Measurements from ENCODE around the gene TPP1.

TPP1 gene

GRCh38 chr11:6584528-6584927 lies 34.7 kb downstream of the TPP1 start:
- H3K79me2 ChIP-seq, result no peaks in the 10 kb centered on the region
- no peak overlapping the region for H2AFZ ChIP-seq
- H3K4me1 ChIP-seq, result peaks cover 18% of the 10 kb centered on the region
- H3K27ac ChIP-seq, result no peak overlapping the region
- no peaks in the 10 kb centered on the region for H3K27me3 ChIP-seq (ENCODE audit: control insufficient read depth, insufficient read depth, low read length)
- H3K36me3 ChIP-seq (ENCODE audit: control insufficient read depth, insufficient read depth, low read length), result no peaks in the 10 kb centered on the region
- H3K4me2 ChIP-seq (ENCODE audit: low read length), result no peak overlapping the region
- TF ChIP-seq CTCF (IDR thresholded peaks at IDR 0.05), result no peak
- H3K4me3 ChIP-seq (ENCODE audit: low read depth, low read length), result no peak overlapping the region
- H3K9ac ChIP-seq, result no peak overlapping the region
- H3K9me3 ChIP-seq (ENCODE audit: control insufficient read depth, low read length), result no peaks in the 10 kb centered on the region

GRCh38 chr11:6583584-6583983 lies 35.6 kb downstream of the TPP1 start:
- H3K4me3 ChIP-seq (ENCODE audit: low read depth, low read length), result no peak overlapping the region
- no peaks in the 10 kb centered on the region for H3K9me3 ChIP-seq (ENCODE audit: control insufficient read depth, low read length)
- TF ChIP-seq CTCF (IDR thresholded peaks at IDR 0.05), result no peak
- no peak overlapping the region for H3K27ac ChIP-seq
- no peak overlapping the region for H3K9ac ChIP-seq
- H3K27me3 ChIP-seq (ENCODE audit: control insufficient read depth, insufficient read depth, low read length), result no peaks in the 10 kb centered on the region
- no peak overlapping the region for H2AFZ ChIP-seq
- H3K36me3 ChIP-seq (ENCODE audit: control insufficient read depth, insufficient read depth, low read length), result no peaks in the 10 kb centered on the region
- no peaks in the 10 kb centered on the region for H3K79me2 ChIP-seq
- H3K4me2 ChIP-seq (ENCODE audit: low read length), result no peak overlapping the region
- peaks cover 18% of the 10 kb centered on the region for H3K4me1 ChIP-seq

GRCh38 chr11:6579681-6580080 lies 39.5 kb downstream of the TPP1 start:
- Histone ChIP-seq H3K9me3 (ENCODE audit: control insufficient read depth, low read length) (no peaks in the 10 kb centered on the region), H3K27me3 (ENCODE audit: control insufficient read depth, insufficient read depth, low read length) (no peaks in the 10 kb centered on the region), H3K4me2 (ENCODE audit: low read length) (no peak overlapping the region), H2AFZ (no peak overlapping the region), H3K4me1 (peaks cover 6% of the 10 kb centered on the region), H3K36me3 (ENCODE audit: control insufficient read depth, insufficient read depth, low read length) (no peaks in the 10 kb centered on the region), H3K4me3 (ENCODE audit: low read depth, low read length) (no peak overlapping the region), H3K9ac (no peak overlapping the region), H3K27ac (no peak overlapping the region), H3K79me2 (no peaks in the 10 kb centered on the region)
- TF ChIP-seq CTCF (IDR thresholded peaks at IDR 0.05), result no peak

GRCh38 chr11:6578134-6578533 lies 41.1 kb downstream of the TPP1 start:
- Histone ChIP-seq H3K4me3 (ENCODE audit: low read depth, low read length) (no peak overlapping the region), H3K36me3 (ENCODE audit: control insufficient read depth, insufficient read depth, low read length) (no peaks in the 10 kb centered on the region), H3K4me2 (ENCODE audit: low read length) (no peak overlapping the region), H3K4me1 (peaks cover 6% of the 10 kb centered on the region), H3K9me3 (ENCODE audit: control insufficient read depth, low read length) (no peaks in the 10 kb centered on the region), H2AFZ (no peak overlapping the region), H3K27ac (no peak overlapping the region), H3K79me2 (no peaks in the 10 kb centered on the region), H3K9ac (no peak overlapping the region), H3K27me3 (ENCODE audit: control insufficient read depth, insufficient read depth, low read length) (no peaks in the 10 kb centered on the region)
- TF ChIP-seq CTCF (IDR thresholded peaks at IDR 0.05), result no peak

GRCh38 chr11:6576471-6577373 lies 42.5 kb downstream of the TPP1 start:
- Histone ChIP-seq H3K27ac (no peak overlapping the region), H3K4me3 (ENCODE audit: low read depth, low read length) (no peak overlapping the region), H3K9ac (no peak overlapping the region), H3K79me2 (no peaks in the 10 kb centered on the region), H3K4me1 (peaks cover 6% of the 10 kb centered on the region), H3K4me2 (ENCODE audit: low read length) (no peak overlapping the region), H3K36me3 (ENCODE audit: control insufficient read depth, insufficient read depth, low read length) (no peaks in the 10 kb centered on the region), H3K9me3 (ENCODE audit: control insufficient read depth, low read length) (no peaks in the 10 kb centered on the region), H2AFZ (peak overlapping the region; percentile 28), H3K27me3 (ENCODE audit: control insufficient read depth, insufficient read depth, low read length) (no peaks in the 10 kb centered on the region)
- no peak for TF ChIP-seq CTCF (IDR thresholded peaks at IDR 0.05)
